Measurements from ENCODE around the gene MFSD12.
"Not testable (repeated sequence)": the region's sequence is repeated elsewhere in the genome, so short reads cannot be mapped to it uniquely, and the experiment has no call there.

The MFSD12 gene

GRCh38 chr19:3536429-3537100 lies 20.8 kb downstream of the MFSD12 start:
- DNase-seq, result no peak

GRCh38 chr19:3535981-3536380 lies 21.4 kb downstream of the MFSD12 start:
- no peak for DNase-seq

GRCh38 chr19:3535563-3535965 lies 21.8 kb downstream of the MFSD12 start:
- no peak for DNase-seq

DNA sequence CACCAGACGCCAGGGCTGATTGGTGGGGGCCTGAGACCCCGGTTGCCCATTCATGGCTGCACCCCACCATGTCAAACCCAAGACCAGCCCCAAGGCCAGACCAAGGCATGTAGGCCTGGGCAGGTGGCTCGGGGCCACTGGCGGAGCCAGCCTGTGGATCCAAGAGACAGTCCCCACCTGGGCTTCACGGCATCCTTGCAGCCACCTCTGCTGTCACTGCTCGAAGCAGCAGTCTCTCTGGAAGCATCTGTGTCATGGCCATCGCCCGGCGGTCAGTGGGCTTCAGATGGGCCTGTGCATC lies 22.2 kb downstream of the MFSD12 start:
- DNase-seq, result no peak

GRCh38 chr19:3534375-3535234 lies 22.8 kb downstream of the MFSD12 start:
- DNase-seq, result no peak

DNA sequence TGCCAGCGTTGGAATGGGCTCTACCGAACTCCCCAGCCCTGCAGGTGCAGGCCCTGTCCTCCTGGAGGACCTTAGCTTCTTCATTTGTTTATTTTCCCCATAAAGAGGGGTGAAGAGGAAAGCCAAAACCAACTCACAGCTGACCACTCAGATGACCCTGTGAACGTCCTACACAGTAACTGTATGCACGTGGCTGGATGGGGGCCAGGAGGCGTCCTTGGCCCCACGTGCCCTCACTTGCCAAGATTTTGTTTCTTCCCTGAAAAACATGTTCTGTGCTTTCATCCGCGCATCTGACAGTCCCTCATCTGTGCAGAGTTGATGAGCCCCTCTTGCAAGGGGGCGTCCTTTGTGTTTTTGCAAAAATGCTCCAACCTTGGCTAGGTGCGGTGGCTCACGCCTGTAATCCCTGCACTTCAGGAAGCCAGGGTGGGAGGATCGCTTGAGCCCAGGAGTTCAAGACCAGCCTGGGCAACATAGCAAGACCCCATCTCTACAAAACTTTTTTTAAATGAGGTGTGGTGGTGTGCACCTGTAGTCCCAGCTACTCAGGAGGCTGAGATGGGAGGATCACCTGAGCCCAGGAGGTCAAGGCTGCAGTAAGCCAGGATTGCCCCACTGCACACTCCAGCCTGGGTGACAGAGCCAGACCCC lies 23.7 kb downstream of the MFSD12 start:
- no peak for DNase-seq

DNA sequence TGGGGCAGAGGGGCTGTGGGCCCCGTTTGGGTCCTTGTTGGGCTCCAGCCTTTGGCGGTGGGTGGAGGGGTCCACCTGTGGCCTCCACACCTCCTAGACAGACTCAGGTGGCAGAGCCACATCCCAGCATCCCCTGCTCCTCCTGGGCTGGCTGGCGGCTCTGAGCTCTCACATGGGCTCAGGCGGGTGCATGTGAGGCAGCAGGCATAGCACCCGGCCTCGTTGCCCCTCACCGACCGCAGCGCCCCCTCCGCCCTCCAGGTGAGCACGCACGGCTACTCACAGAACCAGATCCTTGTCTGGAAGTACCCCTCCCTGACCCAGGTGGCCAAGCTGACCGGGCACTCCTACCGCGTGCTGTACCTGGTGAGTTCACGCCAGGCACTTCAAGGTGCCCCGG lies 24.4 kb downstream of the MFSD12 start:
- DNase-seq, result no peak

DNA sequence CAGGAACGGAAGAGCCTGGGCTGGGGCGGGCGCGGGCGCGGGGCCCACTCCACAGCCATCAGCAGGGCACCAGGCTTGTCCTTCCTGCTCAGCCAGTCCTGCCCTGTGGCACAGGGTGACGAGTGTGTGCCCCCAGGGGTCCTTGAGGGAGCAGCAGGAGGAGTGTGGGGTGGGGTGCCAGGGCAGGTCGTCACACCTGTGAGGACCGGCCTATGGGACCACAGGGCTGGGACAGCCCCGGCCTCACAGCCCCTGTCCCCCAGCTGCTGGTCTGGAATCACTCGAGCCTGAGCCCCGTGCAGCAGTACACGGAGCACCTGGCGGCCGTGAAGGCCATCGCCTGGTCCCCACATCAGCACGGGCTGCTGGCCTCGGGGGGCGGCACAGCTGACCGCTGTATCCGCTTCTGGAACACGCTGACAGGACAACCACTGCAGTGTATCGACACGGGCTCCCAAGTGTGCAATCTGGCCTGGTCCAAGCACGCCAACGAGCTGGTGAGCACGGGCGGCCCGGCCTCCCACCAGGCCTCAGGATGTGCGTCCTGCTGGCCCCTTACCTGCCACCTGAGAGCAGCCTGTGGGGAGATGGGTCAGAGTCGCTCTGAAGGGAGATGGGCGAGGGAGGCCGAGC lies 25.1 kb downstream of the MFSD12 start:
- no peak for DNase-seq

GRCh38 chr19:3531716-3532115 lies 25.7 kb downstream of the MFSD12 start:
- no peak for DNase-seq

GRCh38 chr19:3530389-3530788 lies 27.0 kb downstream of the MFSD12 start:
- DNase-seq, result no peak

DNA sequence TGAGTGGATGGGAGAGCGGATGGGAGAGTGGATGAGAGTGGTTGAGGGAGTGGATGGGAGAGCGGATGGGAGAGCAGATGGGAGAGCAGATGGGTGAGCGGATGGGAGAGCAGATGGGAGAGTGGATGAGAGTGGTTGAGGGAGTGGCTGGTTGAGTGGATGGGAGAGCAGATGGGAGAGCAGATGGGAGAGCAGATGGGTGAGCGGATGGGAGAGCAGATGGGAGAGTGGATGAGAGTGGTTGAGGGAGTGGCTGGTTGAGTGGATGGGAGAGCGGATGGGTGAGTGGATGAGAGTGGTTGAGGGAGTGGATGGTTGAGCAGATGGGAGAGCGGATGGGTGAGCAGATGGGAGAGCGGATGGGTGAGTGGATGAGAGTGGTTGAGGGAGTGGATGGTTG lies 28.1 kb downstream of the MFSD12 start:
- DNase-seq, result not testable (repeated sequence)

- no peak for DNase-seq
Measured at GRCh38 chr19:3528539-3529211, 28.7 kb downstream of the MFSD12 start.

- no peak for DNase-seq
Measured at GRCh38 chr19:3528080-3528479, 29.3 kb downstream of the MFSD12 start.

DNA sequence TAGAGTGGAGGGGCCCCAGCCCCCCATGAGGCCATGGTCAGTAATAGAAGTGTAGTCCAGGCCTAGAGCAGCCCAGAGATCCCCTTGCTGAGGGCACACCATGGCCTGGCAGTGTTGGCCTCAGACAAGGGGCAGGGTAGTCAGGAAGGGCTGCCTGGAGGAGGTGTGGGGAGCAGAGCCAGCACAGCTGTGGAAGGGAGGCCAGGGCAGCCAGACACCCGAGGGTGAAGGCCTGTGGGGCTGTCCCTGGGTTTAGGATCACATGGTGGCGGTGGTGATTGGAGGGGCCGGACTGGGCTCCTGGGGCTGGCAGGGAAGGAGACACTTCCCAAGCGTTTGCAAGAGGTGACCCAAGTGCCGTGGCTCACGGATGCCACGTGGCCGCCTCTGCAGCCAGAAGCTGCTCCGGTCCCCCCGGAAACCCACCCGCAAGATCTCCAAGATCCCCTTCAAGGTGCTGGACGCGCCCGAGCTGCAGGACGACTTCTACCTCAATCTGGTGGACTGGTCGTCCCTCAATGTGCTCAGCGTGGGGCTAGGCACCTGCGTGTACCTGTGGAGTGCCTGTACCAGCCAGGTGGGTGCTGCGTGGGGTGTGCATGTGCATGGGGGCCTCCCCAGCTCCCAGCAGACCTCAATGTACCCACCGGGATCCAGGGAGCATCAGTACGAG lies 30.0 kb downstream of the MFSD12 start:
- no peak for DNase-seq

DNA sequence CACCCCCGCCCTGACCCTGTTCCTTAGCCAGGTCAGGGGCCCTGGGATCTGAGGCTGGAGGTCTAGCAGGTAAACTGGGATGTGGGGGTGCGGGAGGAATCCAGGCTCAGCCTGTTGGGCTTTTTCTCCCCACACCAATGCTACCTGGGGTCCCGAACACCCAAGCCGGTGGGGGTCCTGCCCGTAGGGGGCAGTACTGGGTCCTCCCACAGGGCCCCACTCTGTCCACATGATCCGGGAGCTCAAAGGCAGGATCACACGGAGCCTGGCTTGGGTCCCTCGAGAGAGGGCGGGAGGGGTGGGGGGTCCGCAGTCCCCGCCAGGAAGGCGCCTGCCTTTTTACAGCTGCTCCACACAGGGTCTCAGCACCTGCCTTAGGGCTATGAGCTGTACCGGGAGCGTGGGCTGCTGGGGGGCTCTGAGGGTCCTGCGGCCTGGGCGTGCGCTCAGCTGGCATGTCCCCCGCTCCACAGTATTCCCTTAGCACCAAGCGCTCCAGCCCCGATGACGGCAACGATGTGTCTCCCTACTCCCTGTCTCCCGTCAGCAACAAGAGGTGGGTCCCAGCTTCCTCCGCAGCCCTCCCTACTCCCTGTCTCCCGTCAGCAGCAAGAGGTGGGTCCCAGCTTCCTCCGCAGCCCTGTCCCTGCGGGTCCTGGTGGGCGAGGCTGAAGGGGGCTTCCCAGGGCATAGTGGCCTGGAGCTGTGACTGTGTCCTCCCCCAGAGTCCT lies 30.7 kb downstream of the MFSD12 start:
- no peak for DNase-seq

- DNase-seq, result no peak
Measured at GRCh38 chr19:3524904-3525451, 32.4 kb downstream of the MFSD12 start.

GRCh38 chr19:3524078-3524842 lies 33.1 kb downstream of the MFSD12 start:
- no peak for DNase-seq

DNA sequence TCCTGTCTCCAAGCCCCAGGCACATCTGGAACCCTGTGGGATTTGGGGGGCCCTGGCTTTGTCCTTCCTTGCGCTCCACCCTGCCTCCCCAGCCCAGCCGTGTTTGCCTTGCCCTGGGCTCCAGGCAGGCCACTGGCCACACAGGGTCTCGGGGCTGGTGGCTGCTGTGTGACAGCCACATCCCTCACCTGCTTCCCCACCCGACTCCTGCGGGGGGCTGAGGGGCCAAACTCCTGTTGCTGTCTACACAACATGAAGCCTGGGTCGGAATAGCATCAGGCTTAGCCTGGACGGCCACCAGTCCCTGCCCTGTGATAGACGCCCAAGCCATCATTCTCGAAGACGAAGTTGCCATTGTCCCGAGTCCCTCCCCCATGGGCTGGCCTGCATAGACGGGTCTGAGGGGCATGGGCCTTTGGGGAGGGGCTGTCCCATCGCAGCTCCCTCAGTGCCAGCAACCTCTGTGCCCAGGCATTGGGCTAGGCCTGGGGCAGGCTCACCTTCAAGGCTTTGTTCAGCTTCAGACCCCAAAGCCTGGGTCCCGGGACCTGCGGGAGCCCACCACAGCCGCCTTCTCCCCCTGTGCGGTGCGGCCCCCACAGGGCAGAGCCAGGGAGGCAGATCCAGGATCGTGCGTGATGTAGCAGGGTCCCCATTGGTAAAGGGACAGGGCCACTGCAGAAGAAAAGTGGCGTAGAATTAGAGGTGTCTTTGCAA lies 33.9 kb downstream of the MFSD12 start:
- DNase-seq, result no peak

DNA sequence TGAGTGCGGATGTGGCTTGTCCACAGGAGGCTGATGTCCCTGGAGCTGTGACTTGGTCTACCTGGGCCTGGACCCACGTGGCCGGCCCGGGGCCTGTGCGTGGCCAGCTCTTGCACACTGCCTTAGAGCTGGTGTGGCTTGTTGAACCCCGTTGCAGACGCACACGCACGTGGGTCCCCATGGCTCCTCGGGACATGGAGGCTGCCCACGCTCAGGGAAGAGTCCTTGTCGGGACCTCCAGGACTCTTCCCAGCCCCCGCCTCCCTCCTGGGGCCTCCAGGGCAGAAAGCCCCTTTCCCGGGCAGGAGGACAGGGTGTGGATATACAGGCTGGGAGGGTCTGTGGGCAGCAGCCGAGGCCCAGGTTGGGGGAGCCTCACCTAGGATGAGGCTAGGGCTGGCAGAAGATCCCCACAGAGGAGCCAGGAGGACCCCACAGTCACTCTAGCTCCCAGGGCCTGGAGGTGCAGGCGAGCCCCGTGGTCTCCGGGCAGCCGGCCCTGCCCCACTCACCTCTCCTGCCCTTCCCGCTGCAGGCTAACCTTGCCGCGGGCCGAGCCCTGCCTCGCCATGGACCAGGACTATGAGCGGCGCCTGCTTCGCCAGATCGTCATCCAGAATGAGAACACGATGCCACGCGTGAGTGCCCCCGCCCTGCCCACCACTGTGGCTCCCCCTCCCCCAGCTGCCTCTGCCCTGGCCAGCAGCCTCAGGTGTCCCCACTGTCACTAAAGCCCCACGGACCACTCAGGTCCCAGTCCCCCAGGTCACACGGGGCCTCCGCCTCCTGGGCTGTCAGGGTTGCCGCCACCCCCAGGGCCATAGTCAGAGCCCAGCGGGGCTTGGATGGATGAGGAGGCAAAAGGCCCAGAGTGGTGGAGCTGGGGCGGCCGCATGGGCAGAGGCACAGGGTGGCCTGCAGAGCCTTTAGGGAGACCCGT lies 34.7 kb downstream of the MFSD12 start:
- no peak for DNase-seq

Data from EL (cell line).